IPS-NIHi11 (cell line): ENCODE data around the gene NUTM2G.
"Not testable (repeated sequence)": the region's sequence is repeated elsewhere in the genome, so short reads cannot be mapped to it uniquely, and the experiment has no call there.

Experiments
- DNase-seq: peaks from one replicate; pipeline ENCODE4 v3.0.0; 2012; ENCODE audit warnings: mixed read lengths, low spot score

The NUTM2G gene

DNA sequence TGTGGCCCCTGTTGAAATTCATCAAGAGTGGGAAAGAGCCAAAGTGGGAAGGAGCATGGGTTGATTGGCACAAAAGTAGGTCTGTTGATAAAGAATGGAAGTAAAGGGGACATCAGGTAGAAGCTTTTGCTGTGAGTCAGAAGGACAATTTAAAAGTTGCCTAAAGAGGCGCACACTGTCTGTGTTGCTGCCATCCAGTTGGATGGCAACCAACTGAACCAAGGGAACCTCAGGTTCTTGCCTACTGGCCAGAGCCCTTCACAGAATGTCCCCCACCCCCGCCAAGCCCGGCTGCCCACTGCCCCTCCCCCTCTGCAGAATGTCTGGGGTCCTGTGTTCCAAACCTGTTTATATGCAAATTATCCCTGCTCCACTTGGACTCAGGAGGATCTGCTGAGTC lies at the start of gene NUTM2G:
TSS of gene NUTM2G (plus strand) at position 301 of the 400 bp plus-strand sequence. CDS start 182 bp downstream, outside the sequence.
- DNase-seq = not testable (repeated sequence)

GRCh38 chr9:96883922-96884321 lies 44.7 kb upstream of the NUTM2G start:
- DNase-seq = no peak

DNA sequence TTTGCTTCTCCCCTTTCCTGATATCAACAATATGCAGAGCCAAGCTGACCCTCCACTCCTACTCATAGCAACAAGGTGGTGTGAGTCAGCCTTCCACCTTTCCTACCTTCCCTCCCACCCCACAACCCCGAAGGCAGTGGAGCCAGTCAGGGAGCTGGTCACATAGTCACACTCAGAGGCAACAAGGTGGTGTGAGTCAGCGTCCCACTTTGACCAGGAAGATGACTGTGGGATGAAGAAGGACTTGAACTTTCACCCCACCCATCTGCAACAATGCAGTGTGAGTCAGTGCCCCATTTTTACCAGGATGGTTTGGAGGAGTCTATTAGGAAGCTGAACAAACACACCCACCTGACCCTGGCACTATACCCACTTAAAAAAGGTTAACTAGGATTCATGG lies 44.2 kb upstream of the NUTM2G start:
- no peak for DNase-seq

GRCh38 chr9:96885424-96885823 lies 43.2 kb upstream of the NUTM2G start:
- no peak for DNase-seq

- DNase-seq = no peak
These were observed 40.1 kb upstream of the NUTM2G start for GRCh38 chr9:96888591-96888990.

DNA sequence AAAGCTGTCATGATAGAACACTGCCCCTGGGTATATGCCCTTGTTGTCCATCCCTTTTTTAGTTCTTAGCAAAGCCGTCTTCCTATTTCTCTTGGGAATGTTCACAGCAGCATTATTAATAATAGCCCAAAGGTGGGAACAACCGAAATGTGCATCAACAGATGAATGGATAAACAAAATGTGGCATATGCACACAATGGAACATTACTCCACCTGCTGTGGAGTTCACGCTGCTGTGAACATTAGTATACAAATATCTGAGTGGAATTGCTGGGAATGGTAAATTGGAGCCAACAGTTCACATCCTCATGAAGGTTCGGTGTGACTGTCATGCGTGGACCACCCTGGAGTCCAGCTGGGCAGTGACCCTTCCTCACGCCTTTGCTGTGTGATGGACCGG lies 36.5 kb upstream of the NUTM2G start:
- no peak for DNase-seq

DNA sequence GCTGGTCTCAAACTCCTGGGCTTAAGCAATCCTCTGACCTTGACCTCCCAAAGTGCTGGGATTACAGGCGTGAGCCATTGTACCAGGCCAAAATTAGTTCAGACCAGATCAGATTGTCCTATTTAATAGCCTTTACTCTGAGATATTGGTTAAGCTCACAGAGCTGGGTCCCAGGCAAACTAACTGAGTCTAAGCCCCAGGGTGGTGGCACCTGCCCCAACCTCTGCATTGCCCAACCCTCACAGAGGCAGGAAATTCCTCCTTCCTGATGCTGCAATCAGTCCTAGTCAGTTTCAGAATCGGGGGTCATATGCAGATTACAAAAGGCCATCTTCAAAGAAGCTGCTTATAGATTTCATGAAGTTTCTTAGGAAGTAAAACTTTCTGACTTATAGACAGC lies 28.6 kb upstream of the NUTM2G start:
- not testable (repeated sequence) for DNase-seq

- DNase-seq = not testable (repeated sequence)
These were observed 23.5 kb upstream of the NUTM2G start for GRCh38 chr9:96904947-96905722.

GRCh38 chr9:96908479-96908878 lies 20.2 kb upstream of the NUTM2G start:
- DNase-seq = not testable (repeated sequence)

GRCh38 chr9:96915539-96915938 lies 13.1 kb upstream of the NUTM2G start:
- DNase-seq = not testable (repeated sequence)

- DNase-seq = not testable (repeated sequence)
These were observed 12.1 kb upstream of the NUTM2G start for GRCh38 chr9:96916531-96916930.

GRCh38 chr9:96918550-96918949 lies 10.1 kb upstream of the NUTM2G start:
- not testable (repeated sequence) for DNase-seq

GRCh38 chr9:96920803-96921202 lies 7.8 kb upstream of the NUTM2G start:
- not testable (repeated sequence) for DNase-seq

GRCh38 chr9:96925587-96925986 lies 3.1 kb upstream of the NUTM2G start:
- not testable (repeated sequence) for DNase-seq

DNA sequence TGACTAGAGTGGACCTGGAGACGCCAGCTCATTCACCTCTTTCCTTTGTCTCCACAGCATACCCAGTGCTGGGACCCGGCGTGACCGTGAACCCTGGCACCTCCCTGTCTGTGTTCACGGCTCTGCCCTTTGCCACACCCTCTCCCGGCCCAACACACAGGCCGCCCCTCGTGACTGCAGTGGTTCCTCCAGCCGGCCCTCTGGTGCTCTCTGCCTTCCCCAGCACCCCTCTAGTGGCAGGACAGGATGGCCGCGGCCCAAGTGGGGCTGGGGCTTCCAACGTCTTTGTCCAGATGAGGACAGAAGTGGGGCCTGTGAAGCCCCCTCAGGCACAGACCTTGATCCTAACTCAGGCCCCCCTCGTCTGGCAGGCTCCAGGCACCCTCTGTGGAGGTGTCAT lies 3.0 kb downstream of the NUTM2G start:
- not testable (repeated sequence) for DNase-seq

- DNase-seq = not testable (repeated sequence)
These were observed 5.5 kb downstream of the NUTM2G start for GRCh38 chr9:96934097-96934496.

DNA sequence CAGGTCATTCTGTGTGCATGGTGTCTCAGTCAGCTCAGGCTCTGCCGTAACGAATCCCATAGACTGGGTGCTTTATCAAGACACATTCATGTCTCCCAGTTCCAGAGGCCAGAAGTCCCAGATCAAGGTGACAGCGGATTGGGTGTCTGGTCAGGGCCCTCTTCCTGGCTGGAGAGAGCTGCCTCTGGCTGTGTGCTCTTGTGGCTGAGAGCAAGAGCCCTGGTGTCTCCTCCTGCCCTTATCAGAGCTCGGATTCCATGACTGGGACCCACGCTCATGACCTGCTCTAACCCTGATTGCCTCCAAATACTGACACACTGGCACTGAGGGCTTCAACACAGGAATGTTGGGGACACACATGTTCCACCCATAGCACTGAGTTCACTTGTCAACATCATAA lies 6.1 kb downstream of the NUTM2G start:
- not testable (repeated sequence) for DNase-seq

GRCh38 chr9:96935401-96935800 lies 6.8 kb downstream of the NUTM2G start:
- DNase-seq = not testable (repeated sequence)

DNA sequence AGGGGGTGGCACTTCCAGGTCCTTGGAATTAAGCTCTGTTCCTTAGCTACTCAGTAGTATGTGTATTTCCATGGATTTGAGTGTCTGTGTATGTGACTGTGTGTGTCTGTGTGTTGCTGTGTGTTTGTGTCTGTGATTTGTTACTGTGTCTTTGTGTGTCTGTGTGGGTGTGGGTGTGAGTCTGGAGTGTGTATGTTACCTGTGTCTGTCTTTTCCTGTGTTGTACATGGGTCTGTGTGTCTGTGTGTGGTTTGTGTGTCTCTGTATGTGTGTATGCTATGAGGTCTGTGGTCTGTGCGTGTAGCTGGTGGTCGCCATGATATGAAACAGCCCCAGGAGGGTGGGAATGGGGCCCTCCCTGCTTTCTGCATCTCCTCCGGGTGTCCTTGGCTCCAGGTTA lies 8.8 kb downstream of the NUTM2G start:
- DNase-seq = not testable (repeated sequence)

DNA sequence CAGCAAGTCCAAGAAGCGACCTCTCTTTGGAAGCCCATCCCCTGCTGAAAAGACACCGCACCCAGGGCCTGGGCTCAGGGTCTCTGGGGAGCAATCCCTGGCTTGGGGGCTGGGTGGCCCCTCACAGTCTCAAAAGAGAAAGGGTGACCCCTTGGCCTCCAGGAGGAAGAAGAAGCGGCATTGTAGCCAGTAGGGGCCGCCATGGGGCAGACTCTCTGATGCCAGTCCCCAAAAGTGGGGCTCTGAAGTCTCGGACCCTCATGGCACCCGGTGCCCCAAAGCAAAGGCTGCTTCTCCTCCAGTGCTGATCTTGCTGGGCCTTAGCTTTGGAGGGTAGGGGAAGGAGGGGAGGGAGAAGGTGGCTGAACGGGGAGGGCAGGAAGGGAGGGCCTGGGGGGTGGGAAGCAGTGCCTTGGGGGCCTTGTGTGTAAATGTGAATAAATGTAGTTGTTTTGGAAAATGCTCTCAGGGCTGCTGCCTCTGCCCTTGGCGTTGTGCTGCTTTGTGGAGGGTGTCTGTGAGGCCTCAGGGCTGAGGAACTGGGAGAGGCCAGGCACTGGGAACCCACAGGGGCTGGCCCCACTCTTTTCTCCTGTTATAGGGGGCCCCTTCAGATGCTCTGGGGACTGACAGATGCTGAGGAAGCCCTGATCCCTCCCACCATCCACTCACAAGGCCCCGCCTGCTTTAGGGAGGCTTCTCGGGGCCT lies 10.5 kb downstream of the NUTM2G start:
- not testable (repeated sequence) for DNase-seq

DNA sequence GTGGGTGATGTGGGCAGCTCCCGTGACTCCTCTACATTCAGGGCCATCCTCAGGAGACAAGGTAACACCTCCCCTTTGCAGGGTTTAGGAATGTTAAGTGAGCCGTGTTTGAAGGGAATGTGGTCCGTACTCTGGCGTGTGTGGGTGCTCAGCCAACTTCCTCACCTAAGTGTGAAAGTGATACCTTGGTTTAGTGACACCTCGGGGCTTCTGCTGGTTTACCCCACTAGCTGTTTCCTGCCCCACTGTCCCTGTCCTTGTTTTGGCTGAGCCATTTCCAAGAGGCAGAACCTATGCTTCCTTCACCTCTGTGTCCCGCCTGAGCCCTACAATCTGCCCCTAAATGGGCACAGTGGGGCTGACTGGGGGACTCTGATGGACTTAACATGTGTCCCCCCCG lies 12.3 kb downstream of the NUTM2G start:
- DNase-seq = not testable (repeated sequence)

DNA sequence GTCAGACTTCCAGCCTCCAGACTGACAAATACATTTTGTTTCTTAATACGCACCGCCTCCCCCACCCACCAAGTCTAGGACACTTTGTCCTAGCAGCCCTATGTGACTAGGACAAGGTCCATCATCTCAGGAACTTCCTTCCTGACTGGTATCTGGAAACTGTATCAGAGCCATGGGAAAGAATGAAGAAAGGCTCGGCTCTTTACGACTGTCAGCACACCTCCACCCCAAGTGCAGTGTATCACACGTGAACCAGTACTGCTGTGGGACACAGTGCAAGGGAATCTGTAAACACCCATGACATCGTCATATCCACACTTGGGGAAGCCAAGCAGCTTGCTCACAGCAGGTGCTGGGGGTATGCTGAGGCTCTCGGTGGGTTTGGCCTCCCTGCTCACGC lies 13.0 kb downstream of the NUTM2G start:
- DNase-seq = not testable (repeated sequence)

DNA sequence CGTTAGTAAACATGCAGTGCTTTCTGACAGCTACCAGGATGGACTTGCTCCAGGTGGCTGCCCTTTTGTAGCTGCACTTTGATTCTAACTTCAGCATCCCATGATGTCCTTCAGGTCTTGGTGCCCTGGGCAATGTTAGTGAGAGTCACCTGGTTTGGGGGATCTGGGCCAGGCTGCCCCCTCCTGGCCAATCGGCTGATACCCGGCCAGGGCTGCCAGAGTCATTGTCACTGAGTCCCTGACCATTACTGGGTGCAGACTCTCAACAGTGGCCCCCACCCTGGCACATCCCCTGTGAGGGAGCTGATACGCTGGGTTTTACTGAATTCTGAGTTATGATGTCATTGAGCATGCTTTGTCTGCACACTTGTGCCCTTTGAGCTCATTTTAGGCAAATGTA lies 13.5 kb downstream of the NUTM2G start:
- DNase-seq = not testable (repeated sequence)
